Esophagus (tissue), 2 donors: ENCODE measurements around the gene AP2A1. TPM values are rescaled to one million over a fixed set of nuclear protein-coding genes. Genes with fewer than 3 reads are reported as not detected.

ENCODE experiments used
- H3K27ac ChIP-seq, 2 donors: one replicate each; pipeline ENCODE4 v1.5.1; 2013; ENCODE audit warnings: low read depth in 2 of 2, mild to moderate bottlenecking in 2 of 2, inconsistent platforms in 1 of 2, low read length in 1 of 2, moderate library complexity in 1 of 2
- H3K27me3 ChIP-seq, 2 donors: one replicate each; pipeline ENCODE4 v1.6.1; 2013; ENCODE audit warnings: low read length in 2 of 2, control low read depth in 1 of 2, mild to moderate bottlenecking in 1 of 2; ENCODE audit not compliant: insufficient read depth in 2 of 2, control insufficient read depth in 1 of 2
- H3K36me3 ChIP-seq, 2 donors: one replicate each; pipeline ENCODE4 v1.6.1; 2013; ENCODE audit warnings: low read length in 1 of 2; ENCODE audit not compliant: control insufficient read depth in 2 of 2, insufficient read depth in 2 of 2
- H3K4me1 ChIP-seq, 2 donors: one replicate each; pipeline ENCODE4 v1.6.1; 2013; ENCODE audit warnings: low read length in 1 of 2; ENCODE audit not compliant: control insufficient read depth in 2 of 2, insufficient read depth in 2 of 2
- H3K4me3 ChIP-seq, 2 donors: one replicate each; pipeline ENCODE4 v1.5.1; 2013; ENCODE audit warnings: low read length in 2 of 2, mild to moderate bottlenecking in 2 of 2, low read depth in 1 of 2, moderate library complexity in 1 of 2
- H3K9me3 ChIP-seq, 2 donors: one replicate each; pipeline ENCODE4 v1.6.1; 2013; ENCODE audit warnings: mild to moderate bottlenecking in 2 of 2, low read depth in 1 of 2, low read length in 1 of 2, moderate library complexity in 1 of 2; ENCODE audit not compliant: control insufficient read depth in 2 of 2, insufficient read depth in 1 of 2
- WGBS, 2 donors: extraction: QIAGEN DNeasy Blood & Tissue Kit; methylation state at CpG; one replicate each; pipeline ENCODE4 v1.1.7; 2013; 5-methylcytosine and 5-hydroxymethylcytosine counted together
- polyA plus RNA-seq, 2 donors: library from polyadenylated mRNA; stranded (reverse); fragments of 200-250 nt; gene quantifications; one replicate each; pipeline ENCODE4 v1.2.3, GENCODE V29; 2013
- donor health status: healthy with polysubstance abuse.
- donor health status: Bipolar disorder and iron deficiency.

The AP2A1 gene
- polyA plus RNA-seq, 2 donors = 37.4 to 40.7 TPM

GRCh38 chr19:49741210-49741844, 25.5 kb upstream of the AP2A1 start:
- no peak overlapping the region for H3K27ac ChIP-seq
- WGBS, 2 donors = 86% methylated on average over 9 of the region's 9 CpGs
- no peak overlapping the region for H3K4me3 ChIP-seq
- no peaks in the 10 kb centered on the region for H3K36me3 ChIP-seq
- H3K4me1 ChIP-seq = peaks cover 0 to 4% of the 10 kb centered on the region in 2 donors
- no peaks in the 10 kb centered on the region for H3K27me3 ChIP-seq
- H3K9me3 ChIP-seq = no peaks in the 10 kb centered on the region

GRCh38 chr19:49744946-49745381, 21.8 kb upstream of the AP2A1 start:
- Histone ChIP-seq H3K27ac (no peak overlapping the region), H3K36me3 (no peaks in the 10 kb centered on the region), H3K4me1 (peaks cover 0 to 3% of the 10 kb centered on the region in 2 donors), H3K9me3 (no peaks in the 10 kb centered on the region), H3K27me3 (no peaks in the 10 kb centered on the region), H3K4me3 (no peak overlapping the region)
- 93 to 94% methylated on average over 23 of the region's 23 CpGs for WGBS, 2 donors

- no peaks in the 10 kb centered on the region for H3K36me3 ChIP-seq
- no peaks in the 10 kb centered on the region for H3K27me3 ChIP-seq
- no peak overlapping the region for H3K4me3 ChIP-seq
- H3K9me3 ChIP-seq = no peaks in the 10 kb centered on the region
- no peaks in the 10 kb centered on the region for H3K4me1 ChIP-seq
- no peak overlapping the region for H3K27ac ChIP-seq
- 56 to 57% methylated on average over 52 of the region's 52 CpGs for WGBS, 2 donors
Observed at GRCh38 chr19:49746206-49746958, 20.4 kb upstream of the AP2A1 start.

DNA sequence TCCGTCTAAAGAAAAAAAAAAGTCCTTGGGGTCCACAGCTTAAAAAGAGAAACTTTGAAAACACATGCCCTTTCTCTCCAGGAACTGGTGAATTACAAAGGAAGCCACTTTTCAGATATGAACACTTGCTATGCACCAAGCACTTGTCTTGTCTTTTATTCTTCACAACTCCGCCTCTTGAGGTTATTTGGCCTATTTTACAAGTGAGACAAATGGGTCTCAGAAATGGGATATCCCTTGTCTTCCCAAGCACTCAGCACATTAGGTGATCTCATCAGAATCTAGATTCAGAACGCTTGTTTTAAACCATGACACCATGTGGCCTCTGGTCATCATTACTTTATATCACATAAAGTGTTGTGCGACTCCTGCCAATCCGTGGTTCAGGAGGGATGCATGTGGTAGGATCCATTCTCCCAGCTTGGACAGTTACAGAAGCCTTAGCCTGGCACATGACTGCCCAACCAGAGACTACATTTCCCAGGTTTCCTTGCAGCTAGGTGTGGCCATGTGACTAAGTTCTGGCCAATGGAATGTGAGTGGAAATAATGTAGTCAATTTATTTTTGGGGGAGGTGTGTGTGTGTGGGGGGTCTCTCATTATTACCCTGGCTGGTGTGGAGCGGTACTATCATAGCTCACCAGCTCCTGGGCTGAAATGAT, 17.6 kb upstream of the AP2A1 start:
- Histone ChIP-seq H3K27me3 (no peaks in the 10 kb centered on the region), H3K27ac (no peak overlapping the region), H3K4me3 (no peak overlapping the region), H3K4me1 (no peaks in the 10 kb centered on the region), H3K36me3 (no peaks in the 10 kb centered on the region), H3K9me3 (no peaks in the 10 kb centered on the region)
- whole genome bisulfite sequencing, 2 donors = 78 to 91% methylated on average over 6 of the region's 6 CpGs

DNA sequence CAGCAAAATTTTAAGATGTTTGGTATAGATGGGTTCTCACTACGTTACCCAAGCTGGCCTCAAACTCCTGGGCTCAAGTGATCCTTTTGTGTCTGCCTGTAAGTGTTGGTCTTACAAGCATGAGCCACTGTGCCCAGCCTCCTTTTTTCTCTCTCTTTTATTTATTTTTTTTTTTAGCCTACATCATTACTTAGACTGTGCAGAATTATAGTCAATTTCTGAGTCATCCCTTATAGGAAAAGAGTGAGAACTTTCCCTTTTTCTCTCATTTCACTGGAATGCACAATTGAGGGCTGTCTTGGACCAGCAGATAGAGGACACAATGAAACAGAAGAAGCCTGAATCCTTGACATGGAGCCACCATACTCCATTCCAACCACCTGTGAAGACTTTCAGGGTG, 17.0 kb upstream of the AP2A1 start:
- 82 to 83% methylated on average over 1 of the region's 1 CpG for WGBS, 2 donors
- Histone ChIP-seq H3K4me1 (no peaks in the 10 kb centered on the region), H3K27me3 (no peaks in the 10 kb centered on the region), H3K9me3 (no peaks in the 10 kb centered on the region), H3K4me3 (no peak overlapping the region), H3K27ac (no peak overlapping the region), H3K36me3 (no peaks in the 10 kb centered on the region)

DNA sequence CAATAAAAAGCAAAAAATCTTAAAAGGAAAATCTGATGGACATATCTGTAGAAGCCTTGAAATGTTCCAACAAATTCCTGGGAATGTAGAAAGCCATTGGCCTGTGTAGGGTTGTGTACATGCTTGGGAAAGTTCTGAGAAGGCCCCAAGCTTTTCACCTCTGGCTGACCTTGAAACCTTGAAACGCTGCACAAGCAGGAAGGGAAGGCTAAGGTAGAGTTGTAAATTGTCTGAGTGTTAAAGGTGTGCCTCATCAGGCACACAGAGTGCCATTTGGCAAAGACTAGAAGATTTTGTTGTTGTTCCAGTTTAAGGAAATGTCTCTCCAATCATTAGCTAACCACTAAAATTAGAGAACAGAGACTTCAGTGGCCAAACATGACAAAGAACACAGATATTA, 14.1 kb upstream of the AP2A1 start:
- no peaks in the 10 kb centered on the region for H3K9me3 ChIP-seq
- H3K4me1 ChIP-seq = no peaks in the 10 kb centered on the region
- no peaks in the 10 kb centered on the region for H3K27me3 ChIP-seq
- WGBS, 2 donors = 55 to 70% methylated on average over 1 of the region's 1 CpG
- no peaks in the 10 kb centered on the region for H3K36me3 ChIP-seq
- no peak overlapping the region for H3K27ac ChIP-seq
- H3K4me3 ChIP-seq = no peak overlapping the region

GRCh38 chr19:49755956-49756355, 10.8 kb upstream of the AP2A1 start:
- no peak overlapping the region for H3K27ac ChIP-seq
- WGBS, 2 donors = 97 to 98% methylated on average over 3 of the region's 3 CpGs
- H3K4me3 ChIP-seq = no peak overlapping the region
- no peaks in the 10 kb centered on the region for H3K9me3 ChIP-seq
- no peaks in the 10 kb centered on the region for H3K4me1 ChIP-seq
- no peaks in the 10 kb centered on the region for H3K36me3 ChIP-seq
- no peaks in the 10 kb centered on the region for H3K27me3 ChIP-seq

DNA sequence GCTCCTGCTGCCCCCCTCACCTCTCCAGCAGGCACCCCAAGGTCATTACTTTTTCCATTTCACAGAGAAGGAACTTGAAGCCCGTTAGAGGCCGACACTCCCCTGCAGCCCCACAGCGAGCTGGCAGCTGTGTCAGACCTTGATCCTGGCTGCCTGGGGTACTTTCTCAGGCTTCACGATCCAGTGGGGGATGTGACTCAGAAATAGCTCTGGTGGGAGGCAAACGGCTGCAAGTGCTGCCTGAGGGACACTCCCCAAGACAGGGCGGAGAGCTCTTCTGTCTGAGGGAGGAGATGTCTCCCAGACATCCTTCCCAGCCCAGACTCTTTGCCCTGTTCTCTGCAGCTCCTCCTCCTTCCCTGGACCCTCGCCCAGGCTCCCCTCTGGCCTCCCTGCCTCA, 8.5 kb upstream of the AP2A1 start:
- no peaks in the 10 kb centered on the region for H3K36me3 ChIP-seq
- no peaks in the 10 kb centered on the region for H3K9me3 ChIP-seq
- peaks cover 0 to 4% of the 10 kb centered on the region in 2 donors for H3K4me1 ChIP-seq
- no peaks in the 10 kb centered on the region for H3K27me3 ChIP-seq
- no peak overlapping the region for H3K27ac ChIP-seq
- 33 to 38% methylated on average over 7 of the region's 7 CpGs for WGBS, 2 donors
- H3K4me3 ChIP-seq = no peak overlapping the region

- Histone ChIP-seq H3K4me1 (peaks cover 0 to 4% of the 10 kb centered on the region in 2 donors), H3K27ac (no peak overlapping the region), H3K36me3 (no peaks in the 10 kb centered on the region), H3K4me3 (no peak overlapping the region), H3K27me3 (no peaks in the 10 kb centered on the region), H3K9me3 (no peaks in the 10 kb centered on the region)
- 91 to 97% methylated on average over 1 of the region's 1 CpG for WGBS, 2 donors
Observed at GRCh38 chr19:49761249-49761624, 5.6 kb upstream of the AP2A1 start.
